Measurements from ENCODE around the gene SLC20A1.

SLC20A1 gene

GRCh38 chr2:112642561-112642960, 3.2 kb upstream of the SLC20A1 start:
- no peak for FAIRE-seq
- no peak for DNase-seq (ENCODE audit: insufficient read length)
- no peak for TF ChIP-seq TAF1 (IDR thresholded peaks at IDR 0.05; ENCODE audit: borderline replicate concordance, low read depth, low read length)
- no peak for TF ChIP-seq POLR2AphosphoS5 (IDR thresholded peaks at IDR 0.05; ENCODE audit: low read depth, low read length)

- no peak for DNase-seq (ENCODE audit: insufficient read length)
- FAIRE-seq, result no peak
These were observed 2.8 kb upstream of the SLC20A1 start for GRCh38 chr2:112642966-112643365.

GRCh38 chr2:112643488-112643887, 2.3 kb upstream of the SLC20A1 start:
- TF ChIP-seq TAF1 (IDR thresholded peaks at IDR 0.05; ENCODE audit: borderline replicate concordance, low read depth, low read length) (no peak), POLR2A (IDR thresholded peaks at IDR 0.05; ENCODE audit: low read depth, low read length) (no peak), POLR2AphosphoS5 (IDR thresholded peaks at IDR 0.05; ENCODE audit: low read depth, low read length) (no peak)
- FAIRE-seq (no peak), DNase-seq (ENCODE audit: insufficient read length) (no peak)

More at GRCh38 chr2:112642966-112643365, 2.8 kb upstream of the SLC20A1 start:
- TF ChIP-seq TAF1 (IDR thresholded peaks at IDR 0.05; ENCODE audit: borderline replicate concordance, low read depth, low read length), result no peak
- TF ChIP-seq POLR2AphosphoS5 (IDR thresholded peaks at IDR 0.05; ENCODE audit: low read depth, low read length), result no peak
- TF ChIP-seq POLR2A (IDR thresholded peaks at IDR 0.05; ENCODE audit: low read depth, low read length), result no peak

GRCh38 chr2:112644155-112644932, 1.4 kb upstream of the SLC20A1 start:
- no peak for FAIRE-seq
- no peak for DNase-seq (ENCODE audit: insufficient read length)
- TF ChIP-seq POLR2AphosphoS5 (IDR thresholded peaks at IDR 0.05; ENCODE audit: low read depth, low read length), result no peak

GRCh38 chr2:112644933-112645309, 818 bp upstream of the SLC20A1 start:
- FAIRE-seq, result no peak
- TF ChIP-seq TAF1 (IDR thresholded peaks at IDR 0.05; ENCODE audit: borderline replicate concordance, low read depth, low read length) (no peak), POLR2A (IDR thresholded peaks at IDR 0.05; ENCODE audit: low read depth, low read length) (no peak), POLR2AphosphoS5 (IDR thresholded peaks at IDR 0.05; ENCODE audit: low read depth, low read length) (no peak)
- no peak for DNase-seq (ENCODE audit: insufficient read length)

- no peak for TF ChIP-seq POLR2A (IDR thresholded peaks at IDR 0.05; ENCODE audit: low read depth, low read length)
- no peak for TF ChIP-seq TAF1 (IDR thresholded peaks at IDR 0.05; ENCODE audit: borderline replicate concordance, low read depth, low read length)
- no peak for TF ChIP-seq POLR2AphosphoS5 (IDR thresholded peaks at IDR 0.05; ENCODE audit: low read depth, low read length)
- FAIRE-seq, result no peak
These were observed 472 bp downstream of the SLC20A1 start for GRCh38 chr2:112646102-112646719.

GRCh38 chr2:112646791-112647689, 1.3 kb downstream of the SLC20A1 start:
- TF ChIP-seq POLR2A (IDR thresholded peaks at IDR 0.05; ENCODE audit: low read depth, low read length) (no peak), TAF1 (IDR thresholded peaks at IDR 0.05; ENCODE audit: borderline replicate concordance, low read depth, low read length) (no peak), POLR2AphosphoS5 (IDR thresholded peaks at IDR 0.05; ENCODE audit: low read depth, low read length) (no peak)
- FAIRE-seq (peak; percentile 65), DNase-seq (ENCODE audit: insufficient read length) (no peak)

More at GRCh38 chr2:112646102-112646719, 472 bp downstream of the SLC20A1 start:
- DNase-seq (ENCODE audit: insufficient read length), result peak; percentile 36

- TF ChIP-seq POLR2A (IDR thresholded peaks at IDR 0.05; ENCODE audit: low read depth, low read length) (no peak), POLR2AphosphoS5 (IDR thresholded peaks at IDR 0.05; ENCODE audit: low read depth, low read length) (no peak), TAF1 (IDR thresholded peaks at IDR 0.05; ENCODE audit: borderline replicate concordance, low read depth, low read length) (no peak)
- FAIRE-seq (no peak), DNase-seq (ENCODE audit: insufficient read length) (no peak)
These were observed 2.3 kb downstream of the SLC20A1 start for GRCh38 chr2:112648081-112648480.

- peak; percentile 64 for TF ChIP-seq POLR2A (IDR thresholded peaks at IDR 0.05; ENCODE audit: low read depth, low read length)
- no peak for TF ChIP-seq TAF1 (IDR thresholded peaks at IDR 0.05; ENCODE audit: borderline replicate concordance, low read depth, low read length)
- DNase-seq (ENCODE audit: insufficient read length) (no peak), FAIRE-seq (no peak)
These were observed 10.9 kb downstream of the SLC20A1 start for GRCh38 chr2:112656679-112657078.

- DNase-seq (ENCODE audit: insufficient read length) (no peak), FAIRE-seq (no peak)
- TF ChIP-seq POLR2AphosphoS5 (IDR thresholded peaks at IDR 0.05; ENCODE audit: low read depth, low read length), result no peak
- TF ChIP-seq TAF1 (IDR thresholded peaks at IDR 0.05; ENCODE audit: borderline replicate concordance, low read depth, low read length), result no peak
- no peak for TF ChIP-seq POLR2A (IDR thresholded peaks at IDR 0.05; ENCODE audit: low read depth, low read length)
These were observed 12.6 kb downstream of the SLC20A1 start for GRCh38 chr2:112658301-112658700.

- no peak for FAIRE-seq
- peak; percentile 81 for TF ChIP-seq POLR2AphosphoS5 (IDR thresholded peaks at IDR 0.05; ENCODE audit: low read depth, low read length)
- no peak for TF ChIP-seq TAF1 (IDR thresholded peaks at IDR 0.05; ENCODE audit: borderline replicate concordance, low read depth, low read length)
- DNase-seq (ENCODE audit: insufficient read length), result no peak
These were observed 13.3 kb downstream of the SLC20A1 start for GRCh38 chr2:112658839-112659667.
